ENCODE data around the gene CADM3. TPM values are rescaled to one million over a fixed set of nuclear protein-coding genes. Genes with fewer than 3 reads are reported as not detected.
A peak's percentile ranks its signal among the peaks of the same experiment; 100 is the strongest.

CADM3 gene
- polyA plus RNA-seq, 6 donors from 2014 or later = not detected

- peaks cover 51 to 98% (median 92%) of the 10 kb centered on the region in 3 donors for H3K27me3 Mint-ChIP-seq
Measured at GRCh38 chr1:159203610-159204009, 32.2 kb downstream of the CADM3 start.

DNA sequence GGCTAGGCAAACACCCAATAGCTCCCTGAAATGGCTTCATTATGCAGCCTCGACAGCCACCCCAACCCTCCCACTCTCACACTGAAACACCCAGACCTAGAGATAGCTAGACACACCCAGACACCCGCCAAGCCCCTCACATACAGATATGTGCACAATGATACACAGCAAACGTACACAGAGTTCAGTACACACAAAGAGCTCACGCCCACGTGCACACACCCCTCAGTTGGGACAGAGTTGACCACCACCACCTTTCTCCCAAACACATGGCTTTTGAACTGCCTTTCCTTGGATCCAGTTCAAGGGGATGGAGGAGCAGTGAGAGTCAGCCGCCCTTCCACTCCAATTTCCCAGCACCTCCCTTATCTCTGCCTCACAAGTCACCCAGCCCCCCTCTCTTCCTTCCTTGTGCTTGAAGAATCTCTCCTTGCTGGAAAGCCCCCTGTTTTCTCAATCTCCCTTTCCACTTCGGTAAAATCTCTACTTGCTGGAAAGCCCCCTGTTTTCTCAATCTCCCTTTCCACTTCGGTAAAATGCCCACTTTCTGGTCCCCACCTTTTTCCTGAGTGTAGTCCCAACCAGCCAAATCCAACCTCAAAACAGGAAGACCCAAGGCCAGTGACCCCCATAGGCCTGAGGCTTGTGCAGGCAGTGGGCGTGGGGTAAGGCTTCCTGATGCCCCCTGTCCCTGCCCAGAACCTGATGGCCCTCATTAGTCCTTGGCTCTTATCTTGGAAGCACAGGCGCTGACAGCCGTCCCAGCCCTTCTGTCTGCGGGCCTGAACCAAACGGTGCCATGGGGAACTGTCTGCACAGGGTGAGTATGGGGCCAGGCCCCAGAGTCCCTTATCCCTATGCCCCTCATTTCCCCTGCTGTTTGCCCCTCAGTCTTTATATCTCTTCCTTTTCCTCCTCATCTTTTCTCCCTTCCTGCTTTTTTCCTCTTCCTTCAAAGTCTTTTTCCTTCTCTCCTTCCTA, 33.0 kb downstream of the CADM3 start, which contains the start of gene ACKR1:
Gene ACKR1, plus strand, starts transcription at position 715 of the 981 bp plus-strand sequence. Its CDS starts 85 bp downstream, at position 800.
- DNase-seq = no peak
- no peak for ATAC-seq (ENCODE audit: low read depth in 2 of 2)
- H3K27me3 Mint-ChIP-seq = peaks cover 53 to 99% (median 93%) of the 10 kb centered on the region in 3 donors
- H3K9me3 Mint-ChIP-seq = no peaks in the 10 kb centered on the region
- H3K27ac Mint-ChIP-seq = peak within 1 kb of the TSS in 2 of 6 donors; percentile 57 to 61
- H3K4me3 Mint-ChIP-seq = no peak within 1 kb of the TSS
- peaks cover 0 to 8% of the 10 kb centered on the region in 2 donors for H3K36me3 Mint-ChIP-seq
- peaks cover 0 to 5% (median 0%) of the 10 kb centered on the region in 3 donors for H3K4me1 Mint-ChIP-seq

More at GRCh38 chr1:159203610-159204009, 32.2 kb downstream of the CADM3 start:
- no peak overlapping the region for H3K4me3 Mint-ChIP-seq
- ATAC-seq (ENCODE audit: low read depth in 2 of 2) (no peak), DNase-seq (no peak)
- H3K9me3 Mint-ChIP-seq = no peaks in the 10 kb centered on the region
- peaks cover 0 to 5% (median 0%) of the 10 kb centered on the region in 3 donors for H3K4me1 Mint-ChIP-seq
- H3K36me3 Mint-ChIP-seq = peaks cover 0 to 8% of the 10 kb centered on the region in 2 donors
- H3K27ac Mint-ChIP-seq = no peak overlapping the region

DNA sequence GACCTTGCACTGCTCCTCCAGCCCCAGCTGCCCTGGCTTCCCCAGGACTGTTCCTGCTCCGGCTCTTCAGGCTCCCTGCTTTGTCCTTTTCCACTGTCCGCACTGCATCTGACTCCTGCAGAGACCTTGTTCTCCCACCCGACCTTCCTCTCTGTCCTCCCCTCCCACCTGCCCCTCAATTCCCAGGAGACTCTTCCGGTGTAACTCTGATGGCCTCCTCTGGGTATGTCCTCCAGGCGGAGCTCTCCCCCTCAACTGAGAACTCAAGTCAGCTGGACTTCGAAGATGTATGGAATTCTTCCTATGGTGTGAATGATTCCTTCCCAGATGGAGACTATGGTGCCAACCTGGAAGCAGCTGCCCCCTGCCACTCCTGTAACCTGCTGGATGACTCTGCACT, 33.8 kb downstream of the CADM3 start:
- peaks cover 50 to 98% (median 93%) of the 10 kb centered on the region in 3 donors for H3K27me3 Mint-ChIP-seq
- H3K4me3 Mint-ChIP-seq = no peak overlapping the region
- no peaks in the 10 kb centered on the region for H3K9me3 Mint-ChIP-seq
- peak overlapping the region in 1 of 6 donors; percentile 61 for H3K27ac Mint-ChIP-seq
- no peak for DNase-seq
- peaks cover 0 to 4% (median 0%) of the 10 kb centered on the region in 3 donors for H3K4me1 Mint-ChIP-seq
- H3K36me3 Mint-ChIP-seq = peaks cover 0 to 6% of the 10 kb centered on the region in 2 donors
- no peak for ATAC-seq (ENCODE audit: low read depth in 2 of 2)

DNA sequence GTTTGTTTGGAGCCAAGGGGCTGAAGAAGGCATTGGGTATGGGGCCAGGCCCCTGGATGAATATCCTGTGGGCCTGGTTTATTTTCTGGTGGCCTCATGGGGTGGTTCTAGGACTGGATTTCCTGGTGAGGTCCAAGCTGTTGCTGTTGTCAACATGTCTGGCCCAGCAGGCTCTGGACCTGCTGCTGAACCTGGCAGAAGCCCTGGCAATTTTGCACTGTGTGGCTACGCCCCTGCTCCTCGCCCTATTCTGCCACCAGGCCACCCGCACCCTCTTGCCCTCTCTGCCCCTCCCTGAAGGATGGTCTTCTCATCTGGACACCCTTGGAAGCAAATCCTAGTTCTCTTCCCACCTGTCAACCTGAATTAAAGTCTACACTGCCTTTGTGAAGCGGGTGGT, 34.7 kb downstream of the CADM3 start:
- no peaks in the 10 kb centered on the region for H3K36me3 Mint-ChIP-seq
- no peak for DNase-seq
- no peak overlapping the region for H3K27ac Mint-ChIP-seq
- H3K4me3 Mint-ChIP-seq = no peak overlapping the region
- no peaks in the 10 kb centered on the region for H3K9me3 Mint-ChIP-seq
- H3K4me1 Mint-ChIP-seq = no peaks in the 10 kb centered on the region
- peaks cover 52 to 98% (median 94%) of the 10 kb centered on the region in 3 donors for H3K27me3 Mint-ChIP-seq
- no peak for ATAC-seq (ENCODE audit: low read depth in 2 of 2)

DNA sequence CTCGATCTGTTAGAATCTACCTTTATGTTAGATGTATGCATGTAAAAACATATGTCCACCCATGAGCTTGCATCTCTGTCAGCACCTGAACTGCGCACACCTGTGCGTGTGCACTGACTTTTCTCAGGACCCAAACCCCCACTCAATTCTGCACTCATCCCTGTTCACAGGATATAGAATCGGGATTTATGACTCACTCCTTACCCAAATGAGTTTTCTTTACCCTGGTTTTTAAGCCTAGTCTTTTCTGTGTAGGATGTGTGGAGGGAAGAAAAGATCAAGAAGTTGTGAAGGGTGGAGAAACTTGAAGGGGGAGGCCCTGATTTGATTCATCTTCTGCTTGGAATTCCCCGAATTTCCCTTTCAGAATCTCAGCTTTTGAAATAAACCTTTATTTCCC, 35.7 kb downstream of the CADM3 start:
- ATAC-seq (ENCODE audit: low read depth in 2 of 2) (no peak), DNase-seq (no peak)
- Mint-ChIP-seq H3K4me1 (peaks cover 5 to 7% (median 6%) of the 10 kb centered on the region in 3 donors), H3K27ac (no peak overlapping the region), H3K4me3 (no peak overlapping the region), H3K36me3 (no peaks in the 10 kb centered on the region), H3K9me3 (no peaks in the 10 kb centered on the region), H3K27me3 (peaks cover 55 to 98% (median 94%) of the 10 kb centered on the region in 3 donors)

DNA sequence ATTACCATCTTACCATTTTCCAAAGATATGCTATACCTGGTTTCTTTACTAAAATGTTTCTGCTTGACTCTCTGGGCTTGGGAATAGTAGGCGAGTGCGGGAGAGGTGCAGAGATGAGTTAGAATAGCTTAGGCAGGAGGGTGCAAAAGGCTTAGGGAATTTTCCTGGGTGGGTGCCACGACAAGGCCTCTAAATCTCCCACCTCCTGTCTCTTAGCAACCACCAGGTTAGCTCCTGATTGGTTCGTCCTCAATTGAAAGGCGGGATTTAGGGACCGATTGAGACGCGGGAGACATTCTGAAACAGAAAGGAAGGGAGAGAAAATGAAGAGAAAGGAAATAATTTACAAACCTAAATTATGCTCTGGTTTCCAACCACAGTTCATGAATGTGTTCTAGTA, 36.4 kb downstream of the CADM3 start:
- H3K36me3 Mint-ChIP-seq = no peaks in the 10 kb centered on the region

GRCh38 chr1:159208175-159208825, 36.9 kb downstream of the CADM3 start:
- Mint-ChIP-seq H3K9me3 (no peaks in the 10 kb centered on the region), H3K27ac (peak overlapping the region in 1 of 6 donors; percentile 16), H3K36me3 (no peaks in the 10 kb centered on the region), H3K27me3 (peaks cover 48 to 96% (median 92%) of the 10 kb centered on the region in 3 donors), H3K4me3 (peak overlapping the region in 1 of 8 donors; percentile 15), H3K4me1 (peaks cover 5 to 9% (median 6%) of the 10 kb centered on the region in 3 donors)
- DNase-seq (no peak), ATAC-seq (ENCODE audit: low read depth in 2 of 2) (no peak)

More for the DNA sequence above, 36.4 kb downstream of the CADM3 start:
- Mint-ChIP-seq H3K4me1 (peaks cover 5 to 7% (median 6%) of the 10 kb centered on the region in 3 donors), H3K4me3 (no peak overlapping the region), H3K9me3 (no peaks in the 10 kb centered on the region), H3K27me3 (peaks cover 50 to 97% (median 94%) of the 10 kb centered on the region in 3 donors), H3K27ac (no peak overlapping the region)
- ATAC-seq (ENCODE audit: low read depth in 2 of 2) = no peak
- no peak for DNase-seq

- H3K4me1 Mint-ChIP-seq = peaks cover 5 to 11% (median 6%) of the 10 kb centered on the region in 3 donors
- no peak overlapping the region for H3K4me3 Mint-ChIP-seq
- H3K36me3 Mint-ChIP-seq = no peaks in the 10 kb centered on the region
- no peak for DNase-seq
- no peak overlapping the region for H3K27ac Mint-ChIP-seq
- ATAC-seq (ENCODE audit: low read depth in 2 of 2) = no peak
- no peaks in the 10 kb centered on the region for H3K9me3 Mint-ChIP-seq
- H3K27me3 Mint-ChIP-seq = peaks cover 50 to 92% (median 92%) of the 10 kb centered on the region in 3 donors
Measured at GRCh38 chr1:159209061-159209460, 37.6 kb downstream of the CADM3 start.

DNA sequence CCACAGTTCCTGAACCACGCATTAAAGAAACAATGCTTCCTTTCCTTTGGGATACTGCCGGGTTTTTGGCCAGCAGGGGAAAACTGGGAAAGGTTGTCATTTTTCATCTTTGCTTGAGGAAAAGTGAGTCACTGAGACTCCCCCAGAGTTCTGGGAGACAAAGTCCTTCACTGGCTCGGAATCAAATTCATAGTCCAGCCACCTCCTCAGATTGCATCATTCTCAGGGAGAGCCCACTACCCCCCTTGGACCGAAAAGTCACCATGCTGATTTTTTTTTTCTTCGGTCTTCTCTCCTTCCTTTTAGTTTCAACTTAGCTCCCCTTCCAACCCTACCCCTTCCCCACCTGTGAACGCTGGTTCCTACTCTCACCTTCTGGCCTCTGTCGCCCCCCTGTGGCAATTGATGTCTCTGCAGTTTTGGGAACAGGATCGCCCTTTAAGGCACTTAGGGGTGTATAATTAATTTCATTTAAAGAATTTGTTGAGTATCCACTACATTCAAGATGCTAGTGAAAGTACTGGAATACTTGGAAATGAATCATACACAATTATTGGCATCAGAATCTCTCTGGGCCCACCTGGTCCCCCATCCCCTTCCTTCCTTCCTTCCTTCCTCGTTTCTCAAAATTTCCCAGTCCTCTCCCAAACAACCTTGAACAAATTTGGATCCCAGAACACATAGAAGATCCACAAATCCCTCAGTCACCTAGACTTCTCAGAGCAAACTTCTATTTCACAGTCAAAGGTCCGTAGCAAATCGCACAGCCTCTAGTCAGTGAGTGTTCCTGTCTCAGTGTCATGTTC, 40.1 kb downstream of the CADM3 start:
- no peaks in the 10 kb centered on the region for H3K36me3 Mint-ChIP-seq

DNA sequence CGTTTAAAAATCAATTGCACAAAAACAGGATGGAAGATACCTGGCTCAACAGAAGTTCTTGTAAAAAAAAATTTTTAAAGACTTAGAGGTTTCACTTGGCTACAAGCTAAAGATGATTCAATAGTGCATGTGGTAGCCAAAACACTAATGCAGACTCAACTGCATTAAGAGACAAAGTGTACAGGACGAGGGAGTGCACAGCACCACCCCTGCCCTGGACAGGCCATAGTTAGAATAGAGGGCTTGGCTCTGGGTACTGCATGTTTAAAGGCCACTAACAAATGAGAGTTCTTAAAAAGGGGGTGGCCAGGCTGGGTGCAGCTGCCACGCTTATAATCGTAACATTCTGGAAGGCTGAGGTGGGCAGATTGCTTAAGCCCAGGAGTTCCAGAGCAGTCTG, 41.2 kb downstream of the CADM3 start:
- H3K36me3 Mint-ChIP-seq = no peaks in the 10 kb centered on the region
- H3K9me3 Mint-ChIP-seq = no peaks in the 10 kb centered on the region
- DNase-seq (no peak), ATAC-seq (ENCODE audit: low read depth in 2 of 2) (no peak)
- peaks cover 50 to 86% (median 86%) of the 10 kb centered on the region in 3 donors for H3K27me3 Mint-ChIP-seq
- no peak overlapping the region for H3K4me3 Mint-ChIP-seq
- peaks cover 5 to 11% (median 6%) of the 10 kb centered on the region in 3 donors for H3K4me1 Mint-ChIP-seq
- no peak overlapping the region for H3K27ac Mint-ChIP-seq

More for the DNA sequence above, 40.1 kb downstream of the CADM3 start:
- Mint-ChIP-seq H3K27ac (peak overlapping the region in 1 of 6 donors; percentile 66), H3K4me1 (peaks cover 5 to 11% (median 6%) of the 10 kb centered on the region in 3 donors), H3K27me3 (peaks cover 51 to 87% (median 87%) of the 10 kb centered on the region in 3 donors), H3K9me3 (no peaks in the 10 kb centered on the region), H3K4me3 (no peak overlapping the region)
- peak; percentile 48 for DNase-seq
- peak; percentile 41 to 54 for ATAC-seq (ENCODE audit: low read depth in 2 of 2)

- ATAC-seq (ENCODE audit: low read depth in 2 of 2) (no peak), DNase-seq (peak; percentile 32)
- H3K4me1 Mint-ChIP-seq = peaks cover 5 to 11% (median 6%) of the 10 kb centered on the region in 3 donors
- H3K36me3 Mint-ChIP-seq = no peaks in the 10 kb centered on the region
- H3K27me3 Mint-ChIP-seq = peaks cover 49 to 82% (median 80%) of the 10 kb centered on the region in 3 donors
- H3K9me3 Mint-ChIP-seq = no peaks in the 10 kb centered on the region
- H3K27ac Mint-ChIP-seq = no peak overlapping the region
- H3K4me3 Mint-ChIP-seq = no peak overlapping the region
Measured at GRCh38 chr1:159214149-159214760, 42.8 kb downstream of the CADM3 start.
